Caco-2 (cell line): Measurements from ENCODE around the gene KLHL14. TPM values are rescaled to one million over a fixed set of nuclear protein-coding genes. Genes with fewer than 3 reads are reported as not detected.
"Not testable (repeated sequence)": the region's sequence is repeated elsewhere in the genome, so short reads cannot be mapped to it uniquely, and the experiment has no call there.

ENCODE experiments used
- BruUV-seq: library from RNA; stranded (reverse); fragments of 400-500 nt; replicated peaks from 2 replicates; lab custom pipeline; 2021; lab: Mats Ljungman, UMichigan
- CTCF ChIA-PET: fragments of 300-600 bp; sonication (Branson Sonifier 250); formaldehyde crosslinking; loops from one replicate; lab custom pipeline; 2022; ENCODE audit warnings: antibody characterized with exemption; lab: Charles Lee
- POLR2A ChIA-PET: fragments of 300-600 bp; sonication (Branson Sonifier 250); formaldehyde crosslinking; loops from one replicate; lab custom pipeline; 2022; ENCODE audit warnings: antibody characterized with exemption; lab: Charles Lee
- DNase-seq, 2 experiments: peaks; one replicate each; pipeline versions ENCODE4 v3.0.0 to v3.0.0-alpha.2; 2020 to 2022
- H3K27me3 ChIP-seq: replicated peaks from 2 replicates; pipeline ENCODE4 v1.6.0; 2011; ENCODE audit warnings: low read length; ENCODE audit not compliant: control insufficient read depth, insufficient read depth
- H3K36me3 ChIP-seq: 2 replicates; pipeline ENCODE4 v1.5.1; 2011; ENCODE audit warnings: low read length; ENCODE audit not compliant: control insufficient read depth, insufficient read depth
- H3K4me1 ChIP-seq: fragments of 250-450 bp; sonication (Bioruptor Pico); 2 replicates; pipeline ENCODE4 v1.5.1; 2020; ENCODE audit warnings: mild to moderate bottlenecking
- H3K4me3 ChIP-seq: 2 replicates; pipeline ENCODE4 v1.5.1; 2011; ENCODE audit warnings: low read depth, mild to moderate bottlenecking, control low read depth, low read length
- H3K9me3 ChIP-seq: fragments of 250-450 bp; sonication (Bioruptor Pico); 2 replicates; pipeline ENCODE4 v1.5.1; 2020; ENCODE audit warnings: mild to moderate bottlenecking, moderate library complexity
- H3K27ac Mint-ChIP-seq: one replicate; pipeline ENCODE4 v1.8.0; 2022; ENCODE audit warnings: mixed read lengths; ENCODE audit not compliant: unreplicated experiment
- H3K27me3 Mint-ChIP-seq: one replicate; pipeline ENCODE4 v1.8.0; 2022; ENCODE audit warnings: mixed read lengths; ENCODE audit not compliant: insufficient read depth, unreplicated experiment
- H3K36me3 Mint-ChIP-seq: one replicate; pipeline ENCODE4 v1.8.0; 2022; ENCODE audit warnings: mild to moderate bottlenecking, mixed read lengths; ENCODE audit not compliant: insufficient read depth, unreplicated experiment
- H3K4me1 Mint-ChIP-seq: one replicate; pipeline ENCODE4 v1.8.0; 2022; ENCODE audit warnings: low read depth, mixed read lengths; ENCODE audit not compliant: unreplicated experiment
- H3K4me3 Mint-ChIP-seq: one replicate; pipeline ENCODE4 v1.8.0; 2022; ENCODE audit warnings: mild to moderate bottlenecking, moderate library complexity, mixed read lengths; ENCODE audit not compliant: unreplicated experiment
- H3K9me3 Mint-ChIP-seq: one replicate; pipeline ENCODE4 v1.8.0; 2022; ENCODE audit warnings: mixed read lengths; ENCODE audit not compliant: unreplicated experiment
- CTCF ChIP-seq, 2 experiments: fragments of 200-600 bp in 1 of 2; IDR thresholded peaks; 1 replicate in 1 of 2; 2 replicates in 1 of 2; pipeline versions ENCODE4 v1.5.1 to v1.8.0; 2011 to 2022; ENCODE audit warnings: antibody characterized with exemption in 1 of 2, control low read depth in 1 of 2, inconsistent platforms in 1 of 2, low read depth in 1 of 2, low read length in 1 of 2, mild to moderate bottlenecking in 1 of 2, moderate library complexity in 1 of 2; ENCODE audit not compliant: insufficient read depth in 1 of 2, severe bottlenecking in 1 of 2, unreplicated experiment in 1 of 2
- intact Hi-C: fragments of 100-400 bp; cut with micrococcal nuclease; formaldehyde crosslinking; loops from one replicate; pipeline ENCODE4 v1.10.0; 2022; ENCODE audit not compliant: unreplicated experiment
- total RNA-seq: library from RNA; stranded (reverse); gene quantifications from 2 replicates; pipeline ENCODE4 v1.2.3, GENCODE V29; 2022

Gene KLHL14
- total RNA-seq, 1 experiment from 2014 or later: not detected

GRCh38 chr18:32668956-32669355 lies 103.9 kb downstream of the KLHL14 start:
- BruUV-seq: no TSS peak
- TF ChIP-seq CTCF (IDR thresholded peaks at IDR 0.05; ENCODE audit: insufficient read depth in 1 of 2, low read depth in 1 of 2, low read length in 1 of 2, severe bottlenecking in 1 of 2, unreplicated experiment in 1 of 2): no peak
- Mint-ChIP-seq H3K36me3 (no peaks in the 10 kb centered on the region), H3K4me1 (no peaks in the 10 kb centered on the region), H3K27ac (no peak overlapping the region), H3K27me3 (no peaks in the 10 kb centered on the region), H3K4me3 (no peak overlapping the region), H3K9me3 (no peaks in the 10 kb centered on the region)
- intact Hi-C loops: no loop called here
- CTCF ChIA-PET: no interaction called here
- Histone ChIP-seq H3K36me3 (no peaks in the 10 kb centered on the region), H3K9me3 (no peaks in the 10 kb centered on the region), H3K4me1 (no peaks in the 10 kb centered on the region), H3K4me3 (no peak overlapping the region), H3K27me3 (no peaks in the 10 kb centered on the region)
- no peak for DNase-seq
- POLR2A ChIA-PET: no interaction called here

GRCh38 chr18:32661486-32662299 lies 111.1 kb downstream of the KLHL14 start:
- Mint-ChIP-seq H3K27me3 (no peaks in the 10 kb centered on the region), H3K4me3 (no peak overlapping the region), H3K27ac (no peak overlapping the region), H3K4me1 (no peaks in the 10 kb centered on the region), H3K9me3 (no peaks in the 10 kb centered on the region), H3K36me3 (no peaks in the 10 kb centered on the region)
- Histone ChIP-seq H3K4me1 (no peaks in the 10 kb centered on the region), H3K36me3 (no peaks in the 10 kb centered on the region), H3K27me3 (no peaks in the 10 kb centered on the region), H3K4me3 (no peak overlapping the region), H3K9me3 (no peaks in the 10 kb centered on the region)
- intact Hi-C loops: no loop called here
- DNase-seq: no peak
- CTCF ChIA-PET: no interaction called here
- POLR2A ChIA-PET: no interaction called here
- no TSS peak for BruUV-seq
- TF ChIP-seq CTCF (IDR thresholded peaks at IDR 0.05; ENCODE audit: insufficient read depth in 1 of 2, low read depth in 1 of 2, low read length in 1 of 2, severe bottlenecking in 1 of 2, unreplicated experiment in 1 of 2): no peak

- H3K27ac Mint-ChIP-seq, CTCF ChIA-PET, H3K4me3 ChIP-seq, H3K27me3 ChIP-seq, H3K4me3 Mint-ChIP-seq, POLR2A ChIA-PET, BruUV-seq, H3K9me3 Mint-ChIP-seq, H3K36me3 Mint-ChIP-seq, H3K27me3 Mint-ChIP-seq, H3K4me1 Mint-ChIP-seq, H3K9me3 ChIP-seq, H3K4me1 ChIP-seq, intact Hi-C loops, DNase-seq, H3K36me3 ChIP-seq: not testable (repeated sequence)
These were observed 118.3 kb downstream of the KLHL14 start for GRCh38 chr18:32654507-32654906.

- intact Hi-C loops, H3K4me3 ChIP-seq, H3K9me3 ChIP-seq, CTCF ChIA-PET, H3K4me3 Mint-ChIP-seq, DNase-seq, H3K4me1 ChIP-seq, H3K9me3 Mint-ChIP-seq, H3K27me3 Mint-ChIP-seq, H3K27ac Mint-ChIP-seq, H3K36me3 Mint-ChIP-seq, H3K36me3 ChIP-seq, H3K27me3 ChIP-seq, H3K4me1 Mint-ChIP-seq, BruUV-seq, POLR2A ChIA-PET: not testable (repeated sequence)
These were observed 135.2 kb downstream of the KLHL14 start for GRCh38 chr18:32637659-32638058.
